ENCODE results near the gene SLC13A5. TPM values are rescaled to one million over a fixed set of nuclear protein-coding genes. Genes with fewer than 3 reads are reported as not detected.

SLC13A5 gene
- total RNA-seq, 1 donor from 2014 or later, result 0.41 TPM

DNA sequence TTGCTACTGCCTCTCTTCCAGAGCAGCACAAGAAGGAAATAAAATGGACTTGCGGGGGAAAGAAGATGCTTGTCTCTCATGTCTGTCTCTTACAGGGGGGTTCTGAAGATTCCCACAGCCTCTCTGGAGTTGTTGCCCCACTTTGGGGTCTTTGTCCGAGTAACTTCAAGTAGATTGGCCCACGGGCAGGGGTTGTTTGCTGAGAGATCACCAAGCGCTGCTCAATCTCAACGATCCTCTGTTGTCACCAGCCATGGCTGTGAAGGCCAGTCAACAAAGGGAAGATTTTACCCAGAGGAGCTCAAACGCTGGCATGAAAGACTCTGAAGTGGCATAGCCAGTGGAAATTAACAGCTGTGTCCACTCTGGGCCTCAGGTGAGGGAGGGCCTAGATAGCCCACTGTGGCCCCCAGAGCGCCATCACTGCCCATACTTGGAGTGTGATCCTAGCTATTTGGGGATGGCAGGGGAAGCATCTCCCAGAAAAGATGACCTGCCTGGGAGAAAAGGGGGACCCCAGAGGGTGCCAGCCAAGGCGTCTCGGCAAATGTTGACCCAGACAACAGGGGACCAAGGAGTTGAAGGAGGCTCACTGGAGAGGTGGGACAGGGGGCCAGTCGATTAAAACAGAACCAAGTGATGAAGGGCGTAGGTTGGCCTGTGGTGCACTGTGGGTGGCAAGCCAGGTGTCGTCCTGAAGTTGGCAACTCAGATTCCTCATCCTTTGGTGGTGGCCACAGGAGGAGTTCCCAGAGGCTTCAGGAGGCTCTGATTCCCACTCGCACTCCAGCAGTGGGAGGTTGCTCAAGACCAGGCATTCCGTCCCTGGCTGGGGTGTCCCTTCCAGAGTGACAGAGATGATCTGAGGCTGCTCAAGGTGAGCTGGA, 28.0 kb downstream of the SLC13A5 start:
- no peak for FAIRE-seq

DNA sequence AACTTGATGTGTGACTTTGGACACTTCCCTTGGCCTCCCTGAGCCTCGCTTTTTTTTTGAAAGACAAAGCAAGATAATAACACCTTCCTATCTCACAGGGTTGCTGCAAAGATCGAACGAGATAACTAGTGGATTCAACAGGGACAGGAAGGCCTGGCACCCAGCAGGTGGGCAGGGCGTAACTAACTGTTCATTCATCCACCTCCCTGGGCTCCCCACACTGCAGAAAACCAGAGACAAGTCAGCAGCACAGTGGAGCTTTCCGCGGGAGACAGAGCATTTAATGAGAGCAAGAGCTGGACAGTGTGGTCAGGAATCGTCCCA, 28.7 kb downstream of the SLC13A5 start:
- no peak for DNase-seq (ENCODE audit: low spot score in 2 of 2)
- FAIRE-seq, result no peak

More for the DNA sequence above, 28.0 kb downstream of the SLC13A5 start:
- DNase-seq (ENCODE audit: low spot score in 2 of 2), result no peak

DNA sequence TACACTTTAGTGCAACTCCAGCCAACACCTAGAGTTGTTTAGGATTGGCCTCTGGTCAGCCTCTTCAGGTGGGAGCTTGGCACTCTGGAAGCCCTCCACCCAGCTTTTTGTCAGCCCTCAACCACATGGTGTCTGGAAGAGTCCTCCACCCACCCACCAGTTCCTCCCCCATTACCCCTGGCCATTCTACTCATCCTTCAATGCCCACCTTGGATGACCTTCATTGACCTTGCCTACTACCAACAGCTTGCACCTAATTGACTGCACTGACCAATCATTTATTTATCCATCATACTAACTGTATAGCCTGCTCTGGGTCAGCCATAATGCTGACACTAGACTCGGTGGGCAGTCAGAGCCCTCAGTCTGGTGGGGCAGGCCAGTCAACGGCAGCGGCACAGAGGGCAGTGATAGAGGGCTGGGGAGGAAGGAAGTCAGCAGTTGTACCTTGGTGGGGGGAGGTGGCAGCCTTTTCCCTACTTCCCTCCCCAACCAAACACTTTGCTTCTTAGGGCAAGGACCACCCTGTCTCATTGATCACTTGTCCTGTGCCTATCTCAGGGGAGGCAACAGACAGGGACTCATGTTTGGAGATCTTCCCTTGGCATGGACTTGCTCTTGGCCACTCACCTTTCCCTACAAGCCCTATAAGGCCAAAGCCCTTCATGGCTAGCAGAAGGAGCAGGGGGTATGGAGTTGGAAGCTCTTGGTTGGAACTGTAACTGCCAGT, 29.3 kb downstream of the SLC13A5 start:
- DNase-seq (ENCODE audit: low spot score in 2 of 2), result no peak
- FAIRE-seq, result no peak

DNA sequence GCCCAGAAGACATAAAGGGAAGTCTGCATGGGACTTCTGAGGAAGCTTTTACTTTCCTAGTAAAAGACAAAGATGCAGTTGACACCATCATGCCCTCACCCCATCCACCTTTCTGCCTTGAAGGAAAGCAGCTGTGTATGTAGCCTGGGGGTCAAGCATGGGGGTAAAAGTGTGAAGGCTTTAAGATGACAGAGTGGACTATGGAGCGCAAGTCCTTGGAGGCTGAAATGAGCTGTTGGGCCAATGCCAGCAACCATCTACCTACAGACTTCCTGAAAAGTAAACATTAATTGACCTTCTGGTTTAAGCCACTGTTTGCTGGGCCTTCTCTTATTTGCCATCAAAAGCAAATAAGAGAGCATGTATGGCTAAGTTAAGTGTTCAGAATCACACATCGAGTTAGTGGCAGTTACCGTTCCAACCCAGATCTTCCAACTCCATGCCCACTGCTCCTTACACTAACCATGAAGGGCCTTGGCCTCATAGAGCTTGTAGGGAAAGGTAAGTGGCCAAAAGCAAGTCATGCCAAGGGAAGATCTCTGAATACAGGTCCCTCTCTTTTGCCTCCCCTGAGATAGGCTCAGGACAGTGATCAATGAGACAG, 30.0 kb downstream of the SLC13A5 start:
- FAIRE-seq, result no peak
- DNase-seq (ENCODE audit: low spot score in 2 of 2), result no peak

DNA sequence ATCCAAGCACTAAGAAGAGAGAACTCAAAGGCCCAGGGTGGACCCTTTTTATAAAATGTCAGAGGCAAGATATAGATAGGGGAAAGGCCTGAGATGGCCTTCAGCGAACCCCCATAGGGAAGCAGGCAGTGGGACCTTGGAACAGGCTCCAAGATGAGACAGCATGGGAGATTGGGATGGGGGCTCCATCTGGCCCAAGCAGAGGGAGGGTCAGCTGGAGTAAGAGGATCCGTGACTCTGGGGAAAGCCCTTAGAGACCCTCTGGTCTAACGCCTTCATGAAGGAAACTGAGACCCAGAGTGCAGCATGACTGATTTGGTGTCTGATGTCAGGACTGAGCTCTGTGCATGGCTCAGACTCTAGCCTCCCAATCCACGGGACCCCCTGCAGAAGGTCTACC, 30.8 kb downstream of the SLC13A5 start:
- DNase-seq (ENCODE audit: low spot score in 2 of 2) (no peak), FAIRE-seq (no peak)

DNA sequence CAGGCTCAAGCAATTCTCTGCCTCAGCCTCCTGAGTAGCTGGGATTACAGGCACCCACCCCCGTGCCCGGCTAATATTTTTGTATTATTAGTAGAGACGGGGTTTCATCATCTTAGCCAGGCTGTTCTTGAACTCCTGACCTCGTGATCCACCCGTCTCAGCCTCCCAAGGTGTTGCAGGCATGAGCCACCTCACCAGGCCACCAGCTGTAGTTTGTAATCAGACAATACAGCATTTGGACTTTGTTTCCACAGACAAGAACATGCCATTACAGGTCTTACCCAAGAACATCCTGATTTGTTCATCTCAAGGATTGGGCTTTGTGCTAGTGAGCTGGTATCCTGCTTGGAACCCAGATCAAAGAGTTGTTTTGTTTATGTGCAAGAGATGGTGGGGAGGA, 31.5 kb downstream of the SLC13A5 start:
- no peak for FAIRE-seq
- no peak for DNase-seq (ENCODE audit: low spot score in 2 of 2)

DNA sequence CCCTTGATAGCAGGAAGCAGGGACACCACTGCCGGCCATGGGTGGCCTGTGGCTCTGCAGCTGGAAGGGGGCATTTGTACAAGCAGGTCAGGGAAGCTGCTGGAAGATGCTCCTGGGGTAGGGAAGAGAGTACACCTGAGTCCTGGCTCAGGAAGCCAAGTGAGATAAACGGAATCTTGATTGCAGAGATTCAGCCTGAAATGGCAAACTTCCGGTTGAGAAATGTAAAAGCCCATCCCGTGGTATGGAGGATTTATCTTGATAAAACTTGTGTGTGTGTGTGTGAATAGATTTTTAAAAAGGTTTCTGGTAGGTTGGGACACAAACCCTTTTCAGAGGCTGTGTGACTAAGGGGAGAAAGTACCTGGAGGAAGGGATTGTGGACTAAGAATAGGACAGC, 32.0 kb downstream of the SLC13A5 start:
- no peak for DNase-seq (ENCODE audit: low spot score in 2 of 2)

DNA sequence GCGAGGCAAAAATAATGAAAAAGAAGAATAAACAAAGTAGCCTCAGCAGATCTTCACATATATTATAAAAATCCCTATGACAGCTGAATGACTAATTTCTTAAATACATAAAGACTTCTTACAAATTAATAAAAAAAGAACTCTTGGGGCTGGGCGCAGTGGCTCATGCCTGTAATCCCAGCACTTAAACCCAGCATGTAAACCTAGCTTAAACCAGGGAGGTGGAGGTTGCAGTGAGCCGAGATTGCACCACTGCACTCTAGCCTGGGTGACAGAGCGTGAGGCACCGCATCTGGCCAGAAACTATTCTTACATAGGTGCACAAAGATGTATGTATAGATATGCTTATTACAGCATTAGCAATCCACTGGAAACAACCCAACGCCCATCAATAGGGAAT, 33.9 kb downstream of the SLC13A5 start:
- FAIRE-seq, result no peak

More for the DNA sequence above, 32.0 kb downstream of the SLC13A5 start:
- FAIRE-seq, result no peak

DNA sequence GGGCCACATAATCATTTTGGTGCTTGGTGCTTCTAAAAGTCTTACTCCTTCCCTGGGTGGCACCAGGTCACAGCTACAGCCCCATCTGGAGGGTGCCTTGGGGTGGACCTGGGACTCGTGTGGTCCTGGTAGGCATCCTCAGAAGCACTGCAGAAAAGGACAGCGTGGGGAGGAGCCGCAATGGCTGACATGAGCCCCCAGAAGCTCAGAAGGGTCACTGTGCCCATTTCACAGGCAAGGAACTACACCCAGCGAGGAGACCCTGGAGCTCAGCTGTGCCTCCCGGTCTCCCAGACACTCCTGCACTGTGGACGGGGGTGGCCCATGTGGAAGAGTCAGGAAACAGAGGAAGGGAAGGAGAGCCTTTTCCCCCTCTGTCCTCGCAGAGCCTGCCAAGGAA, 35.2 kb downstream of the SLC13A5 start:
- FAIRE-seq (no peak), DNase-seq (ENCODE audit: low spot score in 2 of 2) (no peak)

More for the DNA sequence above, 33.9 kb downstream of the SLC13A5 start:
- no peak for DNase-seq (ENCODE audit: low spot score in 2 of 2)

DNA sequence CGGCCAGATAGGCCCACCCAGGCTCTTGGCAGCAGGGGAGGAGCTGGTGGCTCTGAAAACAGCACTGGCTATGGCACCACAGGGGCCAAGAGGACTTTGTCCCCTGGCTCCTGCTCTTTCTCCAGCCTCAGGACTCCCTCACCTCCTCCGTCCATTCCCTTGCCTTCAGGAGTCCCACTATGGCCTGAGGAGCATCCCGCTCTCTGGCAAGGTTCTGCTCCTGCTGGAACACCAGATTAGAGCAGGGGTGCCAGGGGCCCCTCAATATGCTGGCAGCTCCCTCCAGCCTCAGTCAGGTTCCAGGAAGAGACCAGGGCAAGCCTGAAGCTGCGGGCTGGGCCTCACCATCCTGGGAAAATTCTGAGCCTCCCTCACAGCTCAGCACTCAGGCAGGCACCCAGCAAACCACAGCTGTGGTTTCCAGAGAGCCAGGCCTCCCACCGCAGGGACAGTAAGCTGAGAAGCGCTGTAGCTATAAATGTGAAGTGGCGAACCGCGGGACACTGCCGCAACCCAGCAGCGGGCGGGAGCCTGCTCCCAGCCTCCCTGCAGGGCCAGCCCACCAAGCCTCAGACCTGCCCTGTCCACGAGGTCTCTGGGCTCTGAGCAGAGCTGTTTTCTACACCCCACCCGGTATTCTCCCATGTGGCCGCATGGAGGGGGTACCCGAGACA, 35.9 kb downstream of the SLC13A5 start:
- DNase-seq (ENCODE audit: low spot score in 2 of 2), result no peak
- no peak for FAIRE-seq

DNA sequence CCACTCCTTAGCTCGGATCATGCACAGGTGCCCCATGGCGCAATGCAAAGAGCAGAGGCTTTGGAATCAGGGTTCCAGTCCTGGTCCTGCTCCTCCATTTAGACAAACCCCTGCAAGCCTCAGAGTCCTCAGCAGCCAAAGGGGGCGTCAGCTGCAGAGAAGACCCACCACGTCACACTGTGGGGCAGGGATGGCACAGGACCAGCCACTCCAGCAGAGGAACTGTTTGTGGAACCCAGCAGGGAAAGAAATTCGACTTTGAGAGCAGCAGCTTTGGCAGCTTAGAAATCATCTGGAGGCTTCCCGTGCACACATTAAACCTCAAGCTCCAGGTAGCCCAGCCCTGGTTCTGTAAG, 36.4 kb downstream of the SLC13A5 start:
- FAIRE-seq, result no peak
- no peak for DNase-seq (ENCODE audit: low spot score in 2 of 2)

DNA sequence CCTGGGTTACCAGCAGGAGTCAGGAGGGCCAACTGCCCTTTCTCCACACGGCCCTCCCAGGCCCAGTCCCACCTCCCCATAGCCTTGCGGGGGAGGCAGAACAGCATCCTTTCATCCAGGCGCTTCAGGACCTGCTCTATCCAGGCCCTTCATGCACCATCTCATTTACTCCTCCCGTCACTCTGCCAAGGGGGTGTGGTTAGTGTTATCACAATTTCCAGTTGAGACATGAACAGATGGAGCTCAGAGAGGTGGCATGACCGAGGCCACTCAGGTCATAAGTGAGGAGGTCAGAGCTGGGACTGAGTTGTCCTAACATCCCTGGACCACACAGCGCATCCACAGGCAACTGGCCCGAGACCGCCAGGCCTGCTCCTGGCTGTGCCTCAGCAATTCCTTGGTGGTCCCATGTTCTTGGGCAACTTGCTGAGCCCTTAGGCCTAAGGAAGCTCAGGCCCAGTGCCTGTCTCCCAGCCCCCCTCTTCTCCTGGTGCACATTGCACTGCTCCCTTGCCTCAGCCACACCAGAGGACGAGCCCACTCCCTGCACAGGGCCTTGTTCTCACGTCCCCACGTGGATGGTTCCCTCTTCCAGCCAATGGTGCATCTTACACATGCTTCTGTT, 37.9 kb downstream of the SLC13A5 start:
- no peak for DNase-seq (ENCODE audit: low spot score in 2 of 2)
- no peak for FAIRE-seq

DNA sequence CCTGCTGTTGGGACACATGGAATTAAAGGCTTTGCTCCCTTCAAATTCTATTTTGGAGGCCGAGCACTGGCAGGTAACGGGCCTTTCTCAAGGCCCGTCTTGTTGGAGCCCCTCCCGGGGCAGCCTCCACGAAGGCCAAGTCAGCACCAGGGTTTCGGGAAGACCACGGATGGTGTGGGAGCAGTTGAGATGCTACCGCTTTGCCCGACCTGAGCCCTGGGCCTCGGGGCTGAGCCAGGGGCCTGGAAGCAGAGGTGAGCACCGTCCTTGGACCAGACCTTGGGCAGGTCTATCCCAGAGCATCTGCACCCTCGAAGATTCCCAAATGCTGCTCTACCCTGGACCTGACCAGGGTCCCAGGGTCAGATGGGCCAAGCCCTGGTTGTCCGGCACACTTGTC, 38.6 kb downstream of the SLC13A5 start:
- FAIRE-seq, result no peak
- no peak for DNase-seq (ENCODE audit: low spot score in 2 of 2)

DNA sequence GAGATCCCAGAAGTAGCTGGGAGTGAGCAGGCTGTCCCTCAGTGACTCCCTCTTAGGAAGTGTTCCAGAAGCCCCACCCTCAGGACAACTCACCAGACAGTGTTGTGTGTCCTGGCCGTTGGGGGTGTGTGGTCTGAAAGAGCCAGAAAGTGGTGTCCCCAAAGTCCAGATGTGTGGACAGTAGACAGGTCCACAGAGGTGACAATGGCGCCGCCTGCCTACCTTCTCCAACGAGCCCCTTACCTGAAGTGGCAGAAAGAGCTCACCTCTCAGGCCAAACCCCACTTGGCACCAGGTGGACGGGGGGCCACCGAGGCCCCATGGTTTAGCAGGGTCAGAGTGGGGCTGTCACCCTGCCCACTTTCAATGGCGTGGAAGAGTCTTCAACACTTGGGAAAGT, 41.7 kb downstream of the SLC13A5 start:
- no peak for FAIRE-seq
- no peak for DNase-seq (ENCODE audit: low spot score in 2 of 2)

DNA sequence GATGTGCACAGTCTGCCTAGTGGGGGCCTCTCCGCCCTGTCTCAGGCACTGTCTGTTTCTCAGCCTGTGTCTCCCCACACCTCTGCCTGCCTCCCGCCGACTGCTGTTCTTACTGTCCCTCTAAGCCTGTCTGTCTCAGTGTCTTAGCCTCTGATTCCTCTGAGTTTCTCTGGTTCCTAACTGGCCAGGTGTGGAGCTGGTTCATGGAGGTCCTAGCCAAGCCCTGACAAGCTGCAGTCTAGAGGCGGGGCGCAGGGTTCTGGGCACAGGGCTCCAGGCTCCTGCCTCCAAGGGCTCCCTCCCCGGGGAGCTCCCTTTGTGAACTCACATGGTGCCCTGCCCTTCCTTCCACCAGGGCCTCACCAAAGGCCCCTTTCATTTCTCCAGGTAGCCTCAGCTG, 42.2 kb downstream of the SLC13A5 start:
- FAIRE-seq (no peak), DNase-seq (ENCODE audit: low spot score in 2 of 2) (no peak)

DNA sequence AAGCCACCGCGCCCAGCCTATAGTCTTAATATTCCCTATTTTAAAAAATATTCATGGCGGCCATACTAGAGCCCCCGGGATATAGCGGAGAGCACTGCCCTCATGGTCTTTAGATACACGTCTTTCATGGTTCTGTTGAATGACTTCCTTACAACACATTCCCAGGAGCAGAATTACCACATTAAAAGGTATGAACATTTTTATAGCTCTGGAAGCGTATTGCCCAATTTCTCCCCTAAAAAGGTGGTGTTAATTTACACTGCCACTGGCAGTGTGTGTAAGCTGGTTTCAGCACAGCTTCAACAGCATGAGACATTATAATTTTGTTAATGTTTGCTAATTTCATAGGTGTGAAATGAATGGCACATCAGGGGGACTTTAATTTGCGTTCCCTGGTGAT, 42.6 kb downstream of the SLC13A5 start:
- no peak for FAIRE-seq
- no peak for DNase-seq (ENCODE audit: low spot score in 2 of 2)

DNA sequence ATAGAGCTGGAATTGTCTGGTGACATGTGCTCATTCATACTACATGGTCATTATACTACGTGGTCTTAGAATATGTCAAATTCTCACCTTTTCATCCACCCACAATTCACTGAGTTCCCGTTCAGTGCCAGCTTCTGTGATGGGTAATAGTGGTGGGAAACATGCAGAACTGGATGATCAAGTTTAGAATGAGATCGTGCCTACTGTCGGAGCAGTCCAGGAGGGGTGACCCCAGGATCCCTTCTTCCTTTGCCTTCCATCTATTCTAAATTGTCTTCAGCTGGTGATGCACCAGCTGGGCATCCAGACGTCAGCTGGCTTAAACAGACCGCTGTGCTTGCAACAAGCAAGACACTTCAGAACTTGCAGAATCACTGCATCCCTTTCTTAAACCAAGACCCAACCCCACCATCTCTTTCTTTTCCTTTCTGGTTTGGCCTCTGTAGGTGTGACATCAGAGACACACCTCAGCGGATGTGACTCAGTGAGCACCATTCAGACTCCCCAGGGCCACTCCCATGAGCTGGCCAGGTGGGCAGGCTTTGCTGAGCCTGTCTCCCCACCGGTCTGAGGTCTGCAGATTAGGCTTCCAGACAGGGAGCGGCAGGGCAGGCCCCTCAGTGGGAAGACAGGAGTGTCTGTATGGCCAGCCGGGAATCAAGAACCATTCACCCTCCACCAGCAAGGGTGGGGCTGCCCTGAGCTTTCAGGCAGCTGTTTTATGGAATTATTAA, 43.5 kb downstream of the SLC13A5 start:
- DNase-seq (ENCODE audit: low spot score in 2 of 2), result no peak
- no peak for FAIRE-seq

DNA sequence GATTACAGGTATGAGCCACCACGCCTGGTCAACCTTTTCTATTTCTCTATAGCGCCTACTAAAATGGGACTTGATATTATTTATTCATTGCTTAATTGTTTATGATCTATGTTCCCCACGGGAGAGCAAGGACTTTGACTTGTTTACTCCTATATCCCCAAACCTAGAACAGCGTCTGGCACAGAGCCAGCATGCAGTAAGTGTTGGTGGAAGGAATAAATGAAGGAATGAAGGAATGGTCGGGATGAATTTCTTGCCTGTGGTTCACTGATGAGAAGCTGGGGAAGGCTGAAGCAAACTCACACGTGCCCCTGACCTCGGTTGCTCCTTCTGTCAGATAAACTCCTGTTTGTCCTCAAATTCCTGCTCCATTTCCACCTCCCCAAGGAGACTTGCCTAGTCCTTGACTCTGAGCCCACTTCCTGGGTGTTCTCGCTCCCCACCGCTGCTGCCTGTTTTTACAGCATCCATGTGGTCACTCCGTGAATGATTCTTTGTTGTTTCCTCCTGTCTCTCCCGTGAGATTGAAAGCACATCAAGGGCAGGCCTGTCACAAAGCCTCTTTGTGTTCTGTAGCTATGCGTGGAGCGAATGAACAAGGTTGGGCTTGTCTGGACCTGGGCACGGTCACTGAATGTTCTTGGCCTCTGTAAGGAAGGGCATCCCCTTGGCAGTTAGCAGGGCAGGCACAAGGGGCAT, 44.3 kb downstream of the SLC13A5 start:
- no peak for FAIRE-seq

DNA sequence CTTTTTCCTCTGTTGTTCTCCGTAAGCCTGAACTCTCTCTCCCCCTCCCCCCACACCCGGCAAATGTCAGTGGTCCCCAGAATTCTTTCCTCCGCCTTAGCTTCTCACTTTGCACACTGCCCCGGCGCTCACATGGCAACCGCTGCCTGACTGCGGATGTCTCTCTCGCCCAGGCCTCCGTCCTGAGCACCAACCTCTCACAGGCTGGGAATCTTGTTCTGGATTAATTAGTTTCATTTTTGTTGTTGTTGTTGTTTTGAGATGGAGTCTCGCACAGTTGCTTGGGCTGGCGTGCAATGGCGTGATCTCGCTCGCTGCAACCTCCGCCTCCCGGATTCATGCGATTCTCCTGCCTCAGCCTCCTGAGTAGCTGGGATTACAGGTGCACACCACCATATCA, 45.0 kb downstream of the SLC13A5 start:
- no peak for FAIRE-seq
- no peak for DNase-seq (ENCODE audit: low spot score in 2 of 2)

More for the DNA sequence above, 44.3 kb downstream of the SLC13A5 start:
- DNase-seq (ENCODE audit: low spot score in 2 of 2), result no peak

All from frontal cortex (tissue), 4 donors.